Measurements from ENCODE around the gene URI1. TPM values are rescaled to one million over a fixed set of nuclear protein-coding genes. Genes with fewer than 3 reads are reported as not detected.
A peak's percentile ranks its signal among the peaks of the same experiment; 100 is the strongest.

URI1 gene
- polyA plus RNA-seq, 1 donor (not counting 4 experiments of a cell fraction or from before 2014, with no cell fraction given), result 98.6 TPM

DNA sequence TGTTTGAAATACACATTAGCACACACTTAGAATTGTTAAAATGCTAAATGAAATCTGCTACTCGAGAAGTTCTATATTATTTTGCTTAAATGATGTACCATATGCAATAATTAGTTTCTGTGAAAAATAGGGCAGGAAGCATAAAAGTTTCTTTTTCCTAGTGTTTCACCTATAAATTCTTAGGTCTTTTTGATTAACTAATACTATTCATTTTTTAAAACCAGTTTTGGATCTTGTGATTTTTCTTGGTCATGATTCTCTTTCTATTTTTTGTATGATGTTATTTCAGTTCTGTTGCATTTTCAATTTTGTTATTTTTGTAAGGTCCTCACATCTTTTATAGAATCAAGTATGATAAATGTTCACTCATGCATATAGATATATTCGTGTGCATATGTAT is 66.1 kb downstream of the URI1 start:
- Histone ChIP-seq H3K4me1 (ENCODE audit: control insufficient read depth, extremely low read depth, insufficient read depth, low read length) (no peaks in the 10 kb centered on the region), H3K36me3 (ENCODE audit: control insufficient read depth in 2 of 2, extremely low read depth in 1 of 2, insufficient read depth in 2 of 2, low read length in 2 of 2) (peaks cover 8 to 17% of the 10 kb centered on the region in 2 experiments), H3K4me3 (ENCODE audit: control insufficient read depth in 2 of 3, extremely low read depth in 1 of 3, insufficient read depth in 2 of 3, low read depth in 1 of 3, low read length in 3 of 3) (no peak overlapping the region), H3K4me2 (ENCODE audit: control insufficient read depth, extremely low read depth, insufficient read depth, low read depth, low read length) (no peak overlapping the region), H3K27me3 (ENCODE audit: control insufficient read depth, extremely low read depth, insufficient read depth, low read length) (no peaks in the 10 kb centered on the region), H3K9me3 (ENCODE audit: control insufficient read depth, low read depth, low read length) (no peaks in the 10 kb centered on the region), H3K79me2 (ENCODE audit: control insufficient read depth, insufficient read depth, low read length) (peaks cover 6% of the 10 kb centered on the region), H2AFZ (ENCODE audit: control insufficient read depth, low read length) (no peak overlapping the region), H4K20me1 (ENCODE audit: control insufficient read depth, extremely low read depth, insufficient read depth, low read length) (no peaks in the 10 kb centered on the region), H3K9me1 (ENCODE audit: control insufficient read depth, extremely low read depth, insufficient read depth, low read length) (no peaks in the 10 kb centered on the region), H3K9ac (ENCODE audit: control insufficient read depth, extremely low read depth, insufficient read depth, low read length) (no peak overlapping the region), H3K27ac (ENCODE audit: control insufficient read depth, insufficient read depth, low read length) (no peak overlapping the region)
- FAIRE-seq, result no peak
- TF ChIP-seq CTCF (optimal IDR thresholded peaks at IDR 0.05 in 1 of 3, IDR thresholded peaks at IDR 0.05 in 1 of 3, conservative IDR thresholded peaks at IDR 0.05 in 1 of 3; ENCODE audit: extremely low read depth in 1 of 3, insufficient read depth in 2 of 3, low read length in 3 of 3), result no peak
- TF ChIP-seq EZH2 (IDR thresholded peaks at IDR 0.05; ENCODE audit: low read length), result no peak
- DNase-seq (ENCODE audit: low read depth, low spot score), result no peak
- dilution Hi-C loops (cut with MboI; ENCODE audit: extremely low pct_ligation_motif_present, low sequenced_read_pairs), result no loop called here

GRCh38 chr19:30009013-30009412 is 67.0 kb downstream of the URI1 start:
- Histone ChIP-seq H3K9me3 (ENCODE audit: control insufficient read depth, low read depth, low read length) (no peaks in the 10 kb centered on the region), H3K36me3 (ENCODE audit: control insufficient read depth in 2 of 2, extremely low read depth in 1 of 2, insufficient read depth in 2 of 2, low read length in 2 of 2) (peaks cover 10 to 17% of the 10 kb centered on the region in 2 experiments), H3K9me1 (ENCODE audit: control insufficient read depth, extremely low read depth, insufficient read depth, low read length) (no peaks in the 10 kb centered on the region), H2AFZ (ENCODE audit: control insufficient read depth, low read length) (no peak overlapping the region), H3K27me3 (ENCODE audit: control insufficient read depth, extremely low read depth, insufficient read depth, low read length) (no peaks in the 10 kb centered on the region), H3K4me1 (ENCODE audit: control insufficient read depth, extremely low read depth, insufficient read depth, low read length) (no peaks in the 10 kb centered on the region), H3K27ac (ENCODE audit: control insufficient read depth, insufficient read depth, low read length) (no peak overlapping the region), H4K20me1 (ENCODE audit: control insufficient read depth, extremely low read depth, insufficient read depth, low read length) (no peaks in the 10 kb centered on the region), H3K4me3 (ENCODE audit: control insufficient read depth in 2 of 3, extremely low read depth in 1 of 3, insufficient read depth in 2 of 3, low read depth in 1 of 3, low read length in 3 of 3) (no peak overlapping the region), H3K4me2 (ENCODE audit: control insufficient read depth, extremely low read depth, insufficient read depth, low read depth, low read length) (no peak overlapping the region), H3K79me2 (ENCODE audit: control insufficient read depth, insufficient read depth, low read length) (peaks cover 1% of the 10 kb centered on the region), H3K9ac (ENCODE audit: control insufficient read depth, extremely low read depth, insufficient read depth, low read length) (no peak overlapping the region)
- dilution Hi-C loops (cut with MboI; ENCODE audit: extremely low pct_ligation_motif_present, low sequenced_read_pairs), result no loop called here
- DNase-seq (ENCODE audit: low read depth, low spot score) (no peak), FAIRE-seq (peak; percentile 32)
- TF ChIP-seq CTCF (optimal IDR thresholded peaks at IDR 0.05 in 1 of 3, IDR thresholded peaks at IDR 0.05 in 1 of 3, conservative IDR thresholded peaks at IDR 0.05 in 1 of 3; ENCODE audit: extremely low read depth in 1 of 3, insufficient read depth in 2 of 3, low read length in 3 of 3) (no peak), EZH2 (IDR thresholded peaks at IDR 0.05; ENCODE audit: low read length) (no peak)

Measured in keratinocyte (primary cell).